ENCODE data around the gene RGPD3.
"Not testable (repeated sequence)": the region's sequence is repeated elsewhere in the genome, so short reads cannot be mapped to it uniquely, and the experiment has no call there.

GRCh38 chr2:106492399-106492798, 24.2 kb upstream of the RGPD3 start:
- TF ChIP-seq, protein P1, sequence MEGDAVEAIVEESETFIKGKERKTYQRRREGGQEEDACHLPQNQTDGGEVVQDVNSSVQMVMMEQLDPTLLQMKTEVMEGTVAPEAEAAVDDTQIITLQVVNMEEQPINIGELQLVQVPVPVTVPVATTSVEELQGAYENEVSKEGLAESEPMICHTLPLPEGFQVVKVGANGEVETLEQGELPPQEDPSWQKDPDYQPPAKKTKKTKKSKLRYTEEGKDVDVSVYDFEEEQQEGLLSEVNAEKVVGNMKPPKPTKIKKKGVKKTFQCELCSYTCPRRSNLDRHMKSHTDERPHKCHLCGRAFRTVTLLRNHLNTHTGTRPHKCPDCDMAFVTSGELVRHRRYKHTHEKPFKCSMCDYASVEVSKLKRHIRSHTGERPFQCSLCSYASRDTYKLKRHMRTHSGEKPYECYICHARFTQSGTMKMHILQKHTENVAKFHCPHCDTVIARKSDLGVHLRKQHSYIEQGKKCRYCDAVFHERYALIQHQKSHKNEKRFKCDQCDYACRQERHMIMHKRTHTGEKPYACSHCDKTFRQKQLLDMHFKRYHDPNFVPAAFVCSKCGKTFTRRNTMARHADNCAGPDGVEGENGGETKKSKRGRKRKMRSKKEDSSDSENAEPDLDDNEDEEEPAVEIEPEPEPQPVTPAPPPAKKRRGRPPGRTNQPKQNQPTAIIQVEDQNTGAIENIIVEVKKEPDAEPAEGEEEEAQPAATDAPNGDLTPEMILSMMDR (conservative IDR thresholded peaks at IDR 0.05 in 1 of 2, IDR thresholded peaks at IDR 0.05 in 1 of 2; ENCODE audit: extremely low read depth in 1 of 2, insufficient read depth in 1 of 2, low read depth in 1 of 2, low read length in 2 of 2): not testable (repeated sequence)
- TF ChIP-seq EZH2 (IDR thresholded peaks at IDR 0.05; ENCODE audit: borderline replicate concordance, low read length): not testable (repeated sequence)
